ENCODE measurements around the gene VAMP2.

VAMP2 gene

GRCh38 chr17:8190506-8190905, 27.8 kb upstream of the VAMP2 start:
- no peak for DNase-seq (ENCODE audit: low read depth)
- H3K4me3 ChIP-seq (ENCODE audit: low read length) = peak overlapping the region; percentile 33
- no peak for TF ChIP-seq CTCF (conservative IDR thresholded peaks at IDR 0.05; ENCODE audit: low read length)

DNA sequence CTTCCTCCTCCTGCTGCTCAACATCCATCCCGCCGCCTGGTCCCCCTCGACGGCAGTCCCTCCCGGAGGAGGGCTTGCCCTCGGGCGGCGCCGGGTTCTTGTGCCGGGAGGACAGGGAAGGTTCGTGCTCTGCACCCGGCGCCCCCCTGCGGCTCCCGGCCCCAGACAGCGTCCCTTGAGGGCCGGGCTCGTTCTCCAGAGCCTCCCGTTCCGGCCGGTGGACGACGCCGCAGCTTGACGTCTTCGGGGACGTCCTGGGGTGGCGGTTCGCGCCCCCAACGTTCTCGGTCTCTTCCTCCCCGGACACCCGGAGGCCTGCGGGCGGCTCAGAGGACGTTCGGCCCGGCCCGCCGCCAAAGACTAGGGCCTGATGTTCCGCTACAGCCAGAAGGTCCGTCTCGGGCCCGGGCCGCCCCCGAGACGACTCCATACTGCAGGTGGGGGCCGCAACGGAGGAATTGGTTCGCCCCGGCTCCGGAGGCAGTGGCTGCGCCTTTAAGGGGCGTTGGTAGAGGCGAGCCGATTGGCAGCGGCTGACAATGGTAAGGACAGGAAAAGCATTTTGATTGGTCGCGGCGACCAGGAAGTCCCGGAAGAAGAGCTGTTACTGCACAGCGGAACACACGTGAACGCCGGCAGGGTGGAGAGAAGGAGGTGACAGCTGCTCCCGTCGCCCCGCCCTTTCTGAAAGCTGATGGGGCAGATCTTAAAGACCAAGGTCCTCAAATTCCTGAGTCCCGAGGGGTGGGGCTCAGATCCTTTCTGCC, 27.1 kb upstream of the VAMP2 start, which contains the start of gene BORCS6:
Gene BORCS6, minus strand, starts transcription at position 470 of the 767 bp plus-strand sequence. Its CDS starts 40 bp downstream, at position 430.
- DNase-seq (ENCODE audit: low read depth) = peak; percentile 99
- peak within 1 kb of the TSS; percentile 73 for H3K4me3 ChIP-seq (ENCODE audit: low read length)

GRCh38 chr17:8189041-8189710, 26.4 kb upstream of the VAMP2 start:
- peak overlapping the region; percentile 73 for H3K4me3 ChIP-seq (ENCODE audit: low read length)
- peak; percentile 16 for DNase-seq (ENCODE audit: low read depth)
- TF ChIP-seq CTCF (conservative IDR thresholded peaks at IDR 0.05; ENCODE audit: low read length) = no peak

More for the DNA sequence above, 27.1 kb upstream of the VAMP2 start, which contains the start of gene BORCS6:
- no peak for TF ChIP-seq CTCF (conservative IDR thresholded peaks at IDR 0.05; ENCODE audit: low read length)

GRCh38 chr17:8188263-8188839, 25.6 kb upstream of the VAMP2 start:
- TF ChIP-seq CTCF (conservative IDR thresholded peaks at IDR 0.05; ENCODE audit: low read length) = no peak
- peak overlapping the region; percentile 73 for H3K4me3 ChIP-seq (ENCODE audit: low read length)
- no peak for DNase-seq (ENCODE audit: low read depth)

- 0 out of 2 replicates have a peak, but pooled peaks have one; percentile 6 for TF ChIP-seq CTCF (conservative IDR thresholded peaks at IDR 0.05; ENCODE audit: low read length)
- DNase-seq (ENCODE audit: low read depth) = peak; percentile 100
- peak overlapping the region; percentile 89 for H3K4me3 ChIP-seq (ENCODE audit: low read length)
Observed at GRCh38 chr17:8187517-8188262, 24.9 kb upstream of the VAMP2 start.

- TF ChIP-seq CTCF (conservative IDR thresholded peaks at IDR 0.05; ENCODE audit: low read length) = peak; percentile 52
- H3K4me3 ChIP-seq (ENCODE audit: low read length) = peak overlapping the region; percentile 89
Observed at GRCh38 chr17:8186787-8187516, 24.2 kb upstream of the VAMP2 start.

More at GRCh38 chr17:8186787-8187516, 24.2 kb upstream of the VAMP2 start:
- peak; percentile 96 for DNase-seq (ENCODE audit: low read depth)

Measured in AG10803 (cell line).